ENCODE data around the gene SRRT. TPM values are rescaled to one million over a fixed set of nuclear protein-coding genes. Genes with fewer than 3 reads are reported as not detected.

The SRRT gene
- total and polyA plus RNA-seq, 2 of the 4 experiments (the other 2 are of a cell fraction), result 41.4 to 93.5 TPM

GRCh38 chr7:100893910-100894721, 19.2 kb downstream of the SRRT start (continued):
- TF ChIP-seq USF2 (IDR thresholded peaks at IDR 0.05; ENCODE audit: low read depth, low read length) (no peak), RFX5 (IDR thresholded peaks at IDR 0.05; ENCODE audit: low read depth, low read length) (no peak)
